NCI-H748 (cell line): ENCODE data around the gene GRK2.

Source experiments
- DNase-seq: peaks from one replicate; lab custom pipeline; 2025; ENCODE audit not compliant: unreplicated experiment; lab: John Stamatoyannopoulos, UW

GRK2 gene

DNA sequence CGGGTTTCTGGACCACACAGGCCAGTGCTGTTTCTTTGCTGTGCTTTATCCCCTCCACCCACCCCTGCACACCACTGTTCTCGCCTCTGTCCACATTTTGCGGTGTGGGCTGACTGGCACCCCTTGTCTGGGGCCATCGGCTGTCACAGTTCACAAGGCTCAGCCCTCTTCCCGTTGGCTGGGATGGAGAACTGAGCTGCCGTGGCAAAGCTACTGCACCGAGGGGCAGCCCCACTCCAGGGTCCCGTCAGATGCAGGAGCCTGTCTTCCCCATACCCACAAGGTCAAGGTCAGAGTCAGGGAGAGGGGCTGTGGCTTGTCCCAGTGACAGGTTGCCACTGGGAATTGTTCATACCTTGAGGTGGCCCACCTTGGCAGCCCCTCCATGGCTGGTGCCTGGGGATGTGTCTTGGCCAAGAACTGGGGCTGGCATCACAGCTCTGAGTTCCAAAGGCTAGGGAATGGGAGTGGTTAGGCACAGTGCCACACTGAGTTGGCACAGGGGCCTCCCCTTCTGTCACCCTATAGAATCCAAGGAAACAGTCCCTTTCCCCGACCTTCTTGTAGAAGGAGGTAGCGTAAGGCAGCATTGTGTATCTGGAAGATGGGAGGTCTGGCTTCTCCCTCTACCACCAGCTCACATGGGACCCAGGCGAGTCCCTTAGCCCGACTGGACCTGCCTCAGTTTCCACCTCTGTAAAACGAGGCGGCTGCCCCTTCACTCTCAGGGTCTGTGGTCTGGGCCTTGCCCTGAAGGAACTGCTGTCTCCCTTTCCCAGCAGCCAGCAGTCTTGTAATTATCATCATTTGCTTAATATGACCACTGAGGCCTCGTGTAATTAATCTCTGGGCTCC is 3.4 kb downstream of the GRK2 start:
- DNase-seq: no peak

DNA sequence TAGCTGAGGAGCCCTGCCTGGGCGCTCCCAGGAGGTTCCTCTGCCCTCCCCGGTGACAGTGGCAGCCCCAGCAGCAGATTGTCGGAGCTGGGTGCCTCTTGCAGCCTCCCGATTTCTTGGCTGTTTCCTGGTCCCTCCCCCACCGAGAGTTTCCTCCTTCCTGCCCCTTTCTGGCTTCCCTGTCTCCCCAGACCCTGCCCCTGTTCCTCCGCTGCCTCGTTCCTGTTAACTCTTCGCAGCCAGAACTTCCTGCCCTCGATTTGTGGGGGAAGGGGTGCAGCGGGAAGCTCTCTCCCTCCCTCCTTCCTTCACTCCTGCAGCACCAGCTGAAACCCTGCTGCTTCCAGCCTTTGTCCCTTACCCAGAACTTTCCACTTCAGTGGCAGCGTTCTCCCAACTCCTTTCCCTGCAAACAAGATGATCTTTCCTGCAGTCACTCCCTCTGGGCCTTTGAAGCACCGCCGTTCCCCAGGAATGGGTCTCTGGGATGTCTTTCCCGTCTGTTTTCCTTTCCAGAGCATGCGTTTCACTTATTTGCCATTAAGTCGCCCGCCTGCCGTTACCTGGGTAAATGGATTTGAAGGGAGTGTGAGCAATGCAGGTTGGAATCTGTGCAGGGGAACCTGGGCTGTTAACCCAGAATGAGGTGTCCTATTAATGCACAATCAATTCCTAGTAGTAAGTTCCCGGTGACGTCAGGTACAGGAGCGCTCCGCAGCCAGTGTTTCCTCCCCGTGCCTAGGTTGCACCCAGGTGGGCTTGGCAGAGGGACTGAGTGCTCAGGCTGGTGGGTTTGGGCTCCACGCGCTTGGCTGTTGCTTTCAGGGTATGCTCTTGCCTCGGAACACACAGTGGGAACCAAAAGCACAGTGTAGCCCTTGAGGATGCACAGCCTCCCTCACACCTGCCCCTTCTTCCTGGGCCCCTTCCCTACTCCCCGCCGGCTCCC is 4.3 kb downstream of the GRK2 start:
- DNase-seq: no peak

GRCh38 chr11:67271205-67271540 is 4.9 kb downstream of the GRK2 start:
- no peak for DNase-seq

DNA sequence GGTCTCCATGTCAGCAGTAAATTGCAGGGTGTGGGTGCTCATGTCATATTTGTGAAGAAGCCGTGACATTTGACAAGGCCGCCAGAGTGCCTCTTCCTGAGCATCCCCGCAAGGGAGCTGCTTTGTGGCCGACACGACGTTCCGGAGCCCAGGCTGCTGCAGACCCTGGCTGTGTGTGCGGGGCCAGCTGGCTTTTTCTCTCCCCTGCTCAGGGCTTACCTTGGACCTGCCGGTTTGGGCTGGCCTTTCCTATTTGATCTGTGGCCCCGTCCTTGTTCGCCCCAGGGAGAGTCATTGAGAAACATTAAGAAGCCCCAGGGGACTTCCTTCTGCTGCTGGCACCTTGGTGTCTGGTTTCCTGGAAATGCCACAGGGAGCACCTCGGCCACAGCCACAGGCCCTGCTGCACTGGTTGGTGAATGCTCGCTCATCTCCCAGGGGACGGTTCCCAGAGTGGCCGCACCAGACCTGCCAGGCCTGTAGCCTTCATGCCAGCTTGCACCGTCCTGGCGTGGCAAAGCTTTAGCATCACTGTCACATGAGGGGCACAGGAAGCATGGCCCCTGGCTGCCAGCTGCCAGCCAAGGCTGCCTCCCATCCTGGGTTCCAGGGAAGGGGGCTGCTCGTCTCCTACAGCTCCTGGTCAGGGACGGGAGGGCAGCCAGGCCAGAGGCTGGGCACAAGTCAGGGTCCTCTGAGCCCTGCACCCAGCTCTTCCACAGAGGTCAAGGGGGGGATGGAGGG is 5.4 kb downstream of the GRK2 start:
- no peak for DNase-seq

DNA sequence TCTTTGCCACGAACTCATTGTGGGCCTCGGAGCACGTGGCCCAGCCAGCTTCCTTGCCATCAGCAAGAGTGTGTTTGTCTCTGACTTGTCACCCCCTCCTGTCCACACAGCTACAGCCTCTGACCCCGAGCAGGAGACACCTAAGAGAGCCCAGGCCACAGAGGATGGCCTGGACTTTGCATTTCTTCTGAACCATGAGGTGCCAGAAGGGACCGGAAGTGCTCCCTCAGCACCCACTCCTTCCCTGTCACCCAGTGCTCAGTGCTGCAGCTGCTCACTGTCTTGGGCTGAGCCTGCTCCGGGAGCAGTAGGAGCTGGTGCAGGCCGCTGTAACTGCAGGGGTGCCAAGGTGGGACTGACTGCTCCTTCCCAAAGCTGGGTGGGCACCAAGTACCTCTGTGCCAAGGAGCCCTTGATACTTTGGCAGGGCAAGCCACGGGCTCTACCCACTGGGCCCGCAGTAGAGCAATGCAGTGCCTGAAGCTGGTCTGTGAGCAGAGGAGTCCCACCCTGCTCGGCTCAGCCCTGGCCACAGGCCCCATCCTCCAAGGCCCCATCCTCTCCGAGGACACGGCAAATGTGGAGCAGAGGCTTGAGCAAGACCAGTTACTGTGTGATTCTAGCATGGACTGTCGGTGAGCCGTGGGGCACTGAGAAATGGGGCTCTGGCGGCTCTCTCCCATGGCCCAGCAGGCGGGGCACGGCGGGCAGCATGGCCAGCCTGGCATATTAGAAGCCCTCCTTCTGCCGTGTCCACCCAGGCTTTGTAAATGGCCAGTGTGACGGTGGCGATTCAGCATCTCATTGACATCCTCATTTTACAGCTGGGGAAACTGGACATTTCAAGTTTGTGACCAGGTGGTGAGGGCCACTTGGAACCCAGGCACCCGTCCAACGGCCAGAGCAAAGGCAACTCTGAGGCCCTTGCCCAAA is 6.3 kb downstream of the GRK2 start:
- DNase-seq: no peak

DNA sequence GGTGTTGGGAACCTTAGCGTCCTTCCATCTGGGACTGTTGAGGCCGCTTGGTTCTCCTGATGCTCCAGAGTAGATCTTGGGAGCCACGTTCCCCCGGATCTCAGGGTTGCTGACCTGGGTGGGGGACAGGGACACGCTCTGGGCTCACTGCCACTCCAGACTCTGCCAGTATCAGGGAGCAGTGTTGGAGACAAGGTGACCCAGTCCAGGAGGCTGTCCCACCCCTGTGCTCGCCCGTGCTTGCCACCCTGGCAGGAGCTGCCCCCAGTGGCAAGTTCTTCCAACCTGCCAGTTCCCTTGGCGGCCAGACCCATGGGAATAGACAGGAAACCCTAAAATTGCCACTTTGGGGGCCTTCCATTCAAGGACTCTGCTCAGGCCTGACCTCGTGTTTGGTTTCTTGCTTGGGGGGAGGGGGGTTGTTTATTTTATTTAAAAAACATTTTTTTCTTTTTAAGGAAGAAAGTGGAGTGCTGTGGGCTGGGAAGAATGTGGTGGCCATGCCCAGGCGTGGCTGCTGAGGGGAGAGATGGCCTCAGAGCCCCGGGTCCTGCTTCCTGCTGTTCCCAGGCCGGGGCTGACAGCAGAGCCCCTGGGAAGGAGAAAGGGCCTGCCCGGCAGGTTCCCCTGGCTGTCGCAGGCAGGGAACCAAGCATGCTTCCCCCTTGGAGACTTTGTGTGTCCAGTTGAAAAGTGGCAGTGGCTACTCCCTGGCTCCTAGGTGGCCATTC is 7.2 kb downstream of the GRK2 start:
- DNase-seq: no peak

DNA sequence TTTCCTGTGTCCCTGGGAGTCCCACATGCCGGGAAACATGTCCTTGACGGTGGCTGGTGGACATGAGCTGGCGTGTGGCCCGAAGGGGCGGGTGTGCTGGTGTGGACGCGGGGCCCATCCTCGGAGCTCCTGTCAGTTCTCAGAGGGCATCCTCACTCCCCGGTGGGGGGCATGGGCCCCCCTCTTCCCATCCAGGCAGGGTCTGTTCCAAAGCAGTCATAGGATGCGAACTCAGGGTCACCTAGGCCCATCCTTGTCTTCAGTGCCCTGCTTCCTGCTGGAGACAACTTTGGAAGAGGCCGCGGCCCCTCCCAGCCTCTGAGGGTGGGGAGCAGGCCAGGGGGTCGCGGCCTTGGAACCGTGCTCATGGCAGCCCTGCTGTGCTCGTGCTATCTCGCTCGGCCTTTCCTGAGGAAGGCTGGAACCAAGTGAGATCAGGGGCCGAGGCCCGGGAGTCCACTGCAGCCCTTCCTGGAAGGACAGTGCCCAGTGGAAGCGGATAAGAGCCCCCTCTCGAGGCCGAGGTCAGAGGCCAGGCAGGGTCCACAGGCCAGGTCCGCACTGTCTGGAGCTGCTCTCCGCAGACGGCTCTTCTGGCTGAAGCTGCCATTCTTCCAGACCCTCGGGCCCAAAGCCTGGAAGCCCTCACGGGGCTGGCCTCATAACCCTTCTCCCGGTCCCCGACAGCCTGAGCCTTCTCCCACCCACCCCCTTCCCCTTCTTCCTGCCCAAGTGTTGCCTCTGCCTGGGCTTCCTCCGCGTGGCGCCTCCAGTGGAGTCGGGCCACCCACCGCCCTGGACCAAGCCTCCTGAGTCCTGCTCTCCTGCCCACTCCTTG is 8.7 kb downstream of the GRK2 start:
- DNase-seq: no peak

DNA sequence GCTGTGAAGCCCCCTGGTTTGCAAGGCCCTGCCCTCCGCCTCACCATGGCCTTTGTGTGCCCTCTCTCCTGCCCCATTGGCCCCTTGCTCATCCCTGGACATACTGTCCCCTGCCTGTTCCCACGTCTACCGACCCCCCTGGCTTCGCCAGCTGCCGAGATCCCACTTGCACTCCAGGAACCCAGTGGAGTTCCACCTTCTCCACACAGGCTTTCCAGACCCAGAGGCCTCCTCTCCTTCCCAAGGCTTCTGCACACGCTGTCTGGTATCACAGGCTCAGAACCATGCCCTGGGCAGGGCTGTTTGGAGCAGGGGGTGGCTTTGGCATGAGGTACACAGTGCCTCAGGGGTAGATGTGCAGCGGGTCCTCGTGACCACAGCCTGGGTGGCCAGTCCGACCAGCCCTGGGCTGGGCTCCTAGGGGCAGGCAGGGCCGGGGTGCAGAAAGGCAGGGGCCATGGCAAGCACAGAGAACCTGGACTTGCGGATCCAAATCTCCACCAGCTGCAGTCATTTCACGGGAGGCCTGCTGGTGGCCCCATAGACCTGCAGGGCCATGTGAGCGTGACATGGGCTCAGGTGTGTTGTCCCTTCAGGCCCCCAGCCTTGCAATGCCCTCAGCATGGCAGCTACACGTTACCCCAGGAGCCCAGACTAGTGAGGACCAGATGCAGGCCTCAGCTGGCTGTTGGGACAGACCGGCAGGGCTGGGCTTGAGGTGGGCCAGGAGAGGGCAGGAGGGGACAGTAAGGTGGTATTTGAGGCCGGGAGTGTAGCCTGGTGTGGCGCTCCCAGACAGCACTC is 9.5 kb downstream of the GRK2 start:
- no peak for DNase-seq

DNA sequence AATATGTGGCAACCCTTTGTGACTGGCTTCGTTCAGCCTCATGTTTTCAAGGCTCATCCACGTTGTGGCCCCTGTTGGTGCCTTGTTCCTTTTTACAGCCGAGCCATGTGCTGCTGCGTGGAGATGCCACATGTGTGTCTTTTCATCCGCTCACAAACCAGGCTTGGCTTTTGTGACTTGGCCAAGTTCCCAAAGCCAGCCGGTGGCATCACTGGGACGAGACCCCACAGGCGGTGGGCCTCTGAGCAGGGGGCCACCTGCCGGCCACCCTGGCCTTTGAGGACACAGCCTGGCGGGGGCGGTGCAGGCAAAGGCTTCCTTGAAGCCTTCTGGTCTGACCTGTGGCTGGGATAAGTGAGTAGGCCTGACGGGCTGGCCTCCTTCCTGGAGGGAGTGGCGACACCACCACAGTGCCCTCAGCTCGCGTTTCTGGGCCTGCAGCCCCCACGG is 10.5 kb downstream of the GRK2 start:
- no peak for DNase-seq

- DNase-seq: peak; percentile 80
Measured at GRCh38 chr11:67277231-67277961, 11.1 kb downstream of the GRK2 start.

- DNase-seq: no peak
Measured at GRCh38 chr11:67278135-67278938, 12.1 kb downstream of the GRK2 start.

- no peak for DNase-seq
Measured at GRCh38 chr11:67278939-67279588, 12.8 kb downstream of the GRK2 start.

DNA sequence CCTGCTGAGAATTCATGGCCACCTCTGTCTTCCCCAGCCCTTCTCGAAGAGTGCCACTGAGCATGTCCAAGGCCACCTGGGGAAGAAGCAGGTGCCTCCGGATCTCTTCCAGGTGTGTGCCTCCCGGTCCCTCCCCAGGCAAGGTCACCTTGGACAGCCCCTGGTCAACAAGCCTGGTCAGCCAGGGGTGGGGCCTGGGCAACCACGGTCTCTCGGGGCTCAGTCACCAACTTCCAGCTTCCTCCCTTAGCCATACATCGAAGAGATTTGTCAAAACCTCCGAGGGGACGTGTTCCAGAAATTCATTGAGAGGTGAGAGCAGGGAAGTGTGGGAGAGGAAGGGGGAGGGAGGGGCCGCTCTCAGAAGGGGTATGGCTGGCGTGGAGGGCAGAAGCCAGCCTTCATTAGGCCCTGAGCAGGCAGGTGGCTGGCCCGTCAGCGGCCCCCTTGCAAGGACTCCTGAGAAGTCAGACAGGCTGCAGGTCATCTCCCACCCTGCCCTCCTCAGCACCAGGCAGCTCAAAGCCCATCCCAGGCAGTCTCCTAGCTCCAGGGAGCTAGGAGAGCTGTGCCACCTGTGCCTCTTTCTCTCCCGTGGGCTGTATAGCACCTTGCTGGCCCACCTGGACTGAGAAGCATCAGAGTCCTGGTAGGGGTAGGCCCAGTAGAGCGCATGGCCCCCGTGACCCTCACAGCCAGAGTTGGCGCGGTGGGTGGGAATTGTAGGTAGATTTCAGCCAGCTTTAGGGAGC is 13.5 kb downstream of the GRK2 start:
- DNase-seq: no peak

DNA sequence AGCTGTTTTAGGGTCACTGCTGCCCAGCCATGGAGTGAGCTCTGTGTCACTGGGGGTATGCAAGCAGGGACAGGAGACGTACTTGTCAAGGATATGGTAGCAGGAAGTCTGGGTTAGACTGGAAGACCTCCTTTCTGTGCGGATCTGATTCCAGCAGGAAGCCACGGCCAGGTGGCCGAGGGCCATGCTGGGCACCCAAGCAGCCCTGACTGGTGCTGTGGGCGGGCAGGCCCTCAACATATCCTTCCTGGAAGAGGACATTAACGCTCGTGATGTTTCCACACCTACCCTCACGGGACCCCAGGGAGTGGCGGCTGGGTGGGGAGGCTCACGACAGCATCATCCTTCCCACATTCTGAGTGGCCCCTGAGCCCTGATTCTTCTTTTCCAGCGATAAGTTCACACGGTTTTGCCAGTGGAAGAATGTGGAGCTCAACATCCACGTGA is 14.1 kb downstream of the GRK2 start:
- DNase-seq: no peak
